ENCODE results near the gene ARMC5. TPM values are rescaled to one million over a fixed set of nuclear protein-coding genes. Genes with fewer than 3 reads are reported as not detected.
"Not testable (repeated sequence)": the region's sequence is repeated elsewhere in the genome, so short reads cannot be mapped to it uniquely, and the experiment has no call there.

The ARMC5 gene
- total RNA-seq, 1 experiment from 2014 or later = 8.8 TPM

GRCh38 chr16:31438414-31438813 is 20.9 kb upstream of the ARMC5 start:
- H3K36me3 ChIP-seq (ENCODE audit: insufficient read depth, low read length, poor library complexity, severe bottlenecking) = no peaks in the 10 kb centered on the region
- no peak overlapping the region for H3K27ac ChIP-seq (ENCODE audit: low read depth, low read length, poor library complexity, severe bottlenecking)
- TF ChIP-seq EZH2 (IDR thresholded peaks at IDR 0.05; ENCODE audit: borderline replicate concordance, low read depth, low read length, poor library complexity, severe bottlenecking) (no peak), CTCF (conservative IDR thresholded peaks at IDR 0.05; ENCODE audit: low read depth, low read length) (no peak)
- POLR2A ChIA-PET (ENCODE audit: low non-redundant PET) = no interaction called here
- H3K4me3 ChIP-seq (ENCODE audit: low read depth, low read length, poor library complexity, severe bottlenecking) = no peak overlapping the region
- no peak for DNase-seq (ENCODE audit: low spot score)
- H3K27me3 ChIP-seq (replicated peaks; ENCODE audit: insufficient read depth, low read depth, low read length, poor library complexity) = no peaks in the 10 kb centered on the region
- intact Hi-C loops (cut with micrococcal nuclease; ENCODE audit: unreplicated experiment) = no loop called here
- H3K9me3 ChIP-seq (ENCODE audit: low read depth, low read length, poor library complexity, severe bottlenecking) = no peaks in the 10 kb centered on the region
- BruUV-seq (replicated peaks) = no TSS peak
- H3K4me1 ChIP-seq (ENCODE audit: insufficient read depth, low read length, poor library complexity, severe bottlenecking) = no peaks in the 10 kb centered on the region
- CTCF ChIA-PET = no interaction called here

DNA sequence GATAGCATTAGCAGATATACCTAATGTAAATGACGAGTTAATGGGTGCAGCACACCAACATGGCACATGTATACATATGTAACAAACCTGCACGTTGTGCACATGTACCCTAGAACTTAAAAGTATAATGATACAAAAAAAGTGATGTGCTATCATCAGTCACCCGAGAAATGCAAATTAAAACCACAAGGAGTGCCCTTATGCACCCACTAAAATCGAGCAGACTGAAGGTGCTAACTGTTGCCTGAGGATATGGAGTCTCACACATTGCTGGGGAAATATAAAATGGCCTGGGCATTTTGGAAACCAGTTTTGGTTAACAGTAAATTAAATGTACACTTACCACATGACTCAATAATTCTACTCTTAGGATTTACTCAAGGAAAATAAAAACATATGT is 20.3 kb upstream of the ARMC5 start:
- POLR2A ChIA-PET (ENCODE audit: low non-redundant PET); H3K4me3 ChIP-seq (ENCODE audit: low read depth, low read length, poor library complexity, severe bottlenecking): not testable (repeated sequence)

DNA sequence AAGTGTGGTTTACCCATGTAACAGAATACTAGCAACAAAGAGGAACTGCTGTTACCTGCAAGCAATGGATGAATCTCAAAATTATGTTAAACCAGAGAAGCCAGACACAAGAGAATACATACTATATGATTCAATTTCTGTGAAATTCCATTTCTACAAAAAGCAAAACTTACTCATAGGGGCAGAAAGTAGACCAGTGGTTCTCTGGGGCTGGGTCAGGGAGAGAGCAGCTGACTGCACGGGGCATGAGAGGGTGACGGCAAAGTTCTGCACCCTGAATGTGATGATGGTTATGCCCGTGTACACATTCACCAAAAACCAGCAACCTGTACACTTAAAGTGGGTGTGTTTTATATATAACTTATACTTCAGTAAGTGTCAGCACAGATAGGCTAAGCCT is 19.8 kb upstream of the ARMC5 start:
- POLR2A ChIA-PET (ENCODE audit: low non-redundant PET) = no interaction called here
- Histone ChIP-seq H3K4me3 (ENCODE audit: low read depth, low read length, poor library complexity, severe bottlenecking) (no peak overlapping the region), H3K36me3 (ENCODE audit: insufficient read depth, low read length, poor library complexity, severe bottlenecking) (no peaks in the 10 kb centered on the region), H3K27me3 (replicated peaks; ENCODE audit: insufficient read depth, low read depth, low read length, poor library complexity) (no peaks in the 10 kb centered on the region), H3K9me3 (ENCODE audit: low read depth, low read length, poor library complexity, severe bottlenecking) (no peaks in the 10 kb centered on the region), H3K27ac (ENCODE audit: low read depth, low read length, poor library complexity, severe bottlenecking) (no peak overlapping the region), H3K4me1 (ENCODE audit: insufficient read depth, low read length, poor library complexity, severe bottlenecking) (no peaks in the 10 kb centered on the region)
- intact Hi-C loops (cut with micrococcal nuclease; ENCODE audit: unreplicated experiment) = no loop called here
- no TSS peak for BruUV-seq (replicated peaks)
- CTCF ChIA-PET = no interaction called here
- no peak for TF ChIP-seq EZH2 (IDR thresholded peaks at IDR 0.05; ENCODE audit: borderline replicate concordance, low read depth, low read length, poor library complexity, severe bottlenecking)
- no peak for DNase-seq (ENCODE audit: low spot score)

More for the DNA sequence above, 20.3 kb upstream of the ARMC5 start:
- BruUV-seq (replicated peaks); H3K27me3 ChIP-seq (replicated peaks; ENCODE audit: insufficient read depth, low read depth, low read length, poor library complexity); intact Hi-C loops (cut with micrococcal nuclease; ENCODE audit: unreplicated experiment); H3K4me1 ChIP-seq (ENCODE audit: insufficient read depth, low read length, poor library complexity, severe bottlenecking); H3K27ac ChIP-seq (ENCODE audit: low read depth, low read length, poor library complexity, severe bottlenecking); DNase-seq (ENCODE audit: low spot score); H3K36me3 ChIP-seq (ENCODE audit: insufficient read depth, low read length, poor library complexity, severe bottlenecking); CTCF ChIA-PET; H3K9me3 ChIP-seq (ENCODE audit: low read depth, low read length, poor library complexity, severe bottlenecking): not testable (repeated sequence)

- Histone ChIP-seq H3K36me3 (ENCODE audit: insufficient read depth, low read length, poor library complexity, severe bottlenecking) (no peaks in the 10 kb centered on the region), H3K4me1 (ENCODE audit: insufficient read depth, low read length, poor library complexity, severe bottlenecking) (no peaks in the 10 kb centered on the region), H3K27ac (ENCODE audit: low read depth, low read length, poor library complexity, severe bottlenecking) (no peak overlapping the region), H3K27me3 (replicated peaks; ENCODE audit: insufficient read depth, low read depth, low read length, poor library complexity) (no peaks in the 10 kb centered on the region), H3K9me3 (ENCODE audit: low read depth, low read length, poor library complexity, severe bottlenecking) (no peaks in the 10 kb centered on the region), H3K4me3 (ENCODE audit: low read depth, low read length, poor library complexity, severe bottlenecking) (no peak overlapping the region)
- ChIA-PET POLR2A (ENCODE audit: low non-redundant PET) (interaction anchor here (0.6 kb wide), 1 partner anchor 445 kb away, joined by 4 read pairs; no protein-coding TSS in a partner anchor), CTCF (no interaction called here)
- TF ChIP-seq EZH2 (IDR thresholded peaks at IDR 0.05; ENCODE audit: borderline replicate concordance, low read depth, low read length, poor library complexity, severe bottlenecking) = no peak
- TF ChIP-seq CTCF (conservative IDR thresholded peaks at IDR 0.05; ENCODE audit: low read depth, low read length) = no peak
- BruUV-seq (replicated peaks) = no TSS peak
- intact Hi-C loops (cut with micrococcal nuclease; ENCODE audit: unreplicated experiment) = loop anchor here (5.0 kb wide), 1 partner anchor 238 kb away; the partner anchor contains the start of gene PYCARD
- DNase-seq (ENCODE audit: low spot score) = no peak
These were observed 18.7 kb upstream of the ARMC5 start for GRCh38 chr16:31440516-31441184.

Measured in A673 (cell line).